Naive thymus-derived CD4-positive, alpha-beta T cell (primary cell): ENCODE results near the gene IKZF4. TPM values are rescaled to one million over a fixed set of nuclear protein-coding genes. Genes with fewer than 3 reads are reported as not detected.
"Not testable (repeated sequence)": the region's sequence is repeated elsewhere in the genome, so short reads cannot be mapped to it uniquely, and the experiment has no call there.

Experiments used
- ATAC-seq: fragments of 150-1000 bp; cut with Tn5 transposase; 2 replicates; pipeline ENCODE4 v1.10.0; 2021; ENCODE audit warnings: mild to moderate bottlenecking, moderate library complexity
- CTCF ChIA-PET: fragments of 350-600 bp; sonication (Branson Sonifier 250); formaldehyde crosslinking; loops from one replicate; lab custom pipeline; 2021; ENCODE audit warnings: antibody characterized with exemption; lab: Charles Lee
- POLR2A ChIA-PET: fragments of 350-600 bp; sonication (Branson Sonifier 250); formaldehyde crosslinking; loops from one replicate; lab custom pipeline; 2021; ENCODE audit warnings: antibody characterized with exemption, inconsistent platforms; lab: Charles Lee
- DNase-seq, 9 donors: peaks; one replicate each; pipeline versions ENCODE4 v3.0.0 to v3.0.0-alpha.2; 2020 to 2022; ENCODE audit warnings: mixed read lengths in 1 of 9
- H3K27ac ChIP-seq: one replicate; pipeline ENCODE4 v1.7.0; 2013; ENCODE audit warnings: mild to moderate bottlenecking, low read depth, low read length, moderate library complexity
- H3K27me3 ChIP-seq, 2 donors: one replicate each; pipeline ENCODE4 v1.7.0; 2013; ENCODE audit warnings: low read length in 2 of 2, mild to moderate bottlenecking in 2 of 2, moderate library complexity in 2 of 2; ENCODE audit not compliant: control insufficient read depth in 2 of 2, insufficient read depth in 2 of 2
- H3K36me3 ChIP-seq, 3 experiments: 1 replicate in 2 of 3; 2 replicates in 1 of 3; pipeline ENCODE4 v1.7.0; 2013; ENCODE audit warnings: low read length in 3 of 3, mild to moderate bottlenecking in 3 of 3, moderate library complexity in 1 of 3; ENCODE audit not compliant: insufficient read depth in 3 of 3, control insufficient read depth in 2 of 3
- H3K4me1 ChIP-seq, 2 donors: one replicate each; pipeline ENCODE4 v1.7.0; 2013; ENCODE audit warnings: low read length in 2 of 2, mild to moderate bottlenecking in 2 of 2, moderate library complexity in 1 of 2; ENCODE audit not compliant: control insufficient read depth in 2 of 2, insufficient read depth in 2 of 2
- H3K4me3 ChIP-seq: 2 replicates; pipeline ENCODE4 v1.7.0; 2013; ENCODE audit warnings: mild to moderate bottlenecking, low read length
- H3K9me3 ChIP-seq, 3 experiments: 1 replicate in 2 of 3; 2 replicates in 1 of 3; pipeline ENCODE4 v1.7.0; 2013; ENCODE audit warnings: low read length in 3 of 3; ENCODE audit not compliant: control insufficient read depth in 2 of 3
- H3K27ac Mint-ChIP-seq, 9 donors: one replicate each; pipeline ENCODE4 v1.8.0; 2020 to 2022; ENCODE audit warnings: mixed read lengths in 9 of 9, mild to moderate bottlenecking in 8 of 9, moderate library complexity in 5 of 9, inconsistent platforms in 2 of 9
- H3K27me3 Mint-ChIP-seq, 5 donors: one replicate each; pipeline ENCODE4 v1.8.0; 2021 to 2022; ENCODE audit warnings: mixed read lengths in 5 of 5, mild to moderate bottlenecking in 1 of 5
- H3K36me3 Mint-ChIP-seq, 5 donors: one replicate each; pipeline ENCODE4 v1.8.0; 2020 to 2022; ENCODE audit warnings: mixed read lengths in 5 of 5, mild to moderate bottlenecking in 3 of 5, inconsistent platforms in 1 of 5
- H3K4me1 Mint-ChIP-seq, 7 donors: one replicate each; pipeline ENCODE4 v1.8.0; 2020 to 2022; ENCODE audit warnings: mixed read lengths in 7 of 7, mild to moderate bottlenecking in 3 of 7, inconsistent platforms in 1 of 7
- H3K4me3 Mint-ChIP-seq, 10 donors: one replicate each; pipeline ENCODE4 v1.8.0; 2020 to 2022; ENCODE audit warnings: mild to moderate bottlenecking in 10 of 10, mixed read lengths in 10 of 10, moderate library complexity in 6 of 10, inconsistent platforms in 2 of 10
- H3K9me3 Mint-ChIP-seq, 11 donors: one replicate each; pipeline ENCODE4 v1.8.0; 2020 to 2022; ENCODE audit warnings: mixed read lengths in 11 of 11, mild to moderate bottlenecking in 4 of 11, inconsistent platforms in 1 of 11, moderate library complexity in 1 of 11
- intact Hi-C, 2 donors: fragments of 100-400 bp; cut with micrococcal nuclease; formaldehyde crosslinking; loops; one replicate each; pipeline ENCODE4 v1.15.1; 2023
- polyA plus RNA-seq, 2 donors: library from polyadenylated mRNA; unstranded; fragments of 300-500 nt; fragmentation: Illumina TruSeq; gene quantifications; one replicate each; pipeline ENCODE4 v1.2.3, GENCODE V29; 2021
- total RNA-seq, 6 experiments: library from RNA in 5 of 6; stranded (reverse) in 5 of 6; gene quantifications; 1 replicate in 5 of 6; 2 replicates in 1 of 6; pipeline ENCODE4 v1.2.3 and lab custom pipeline; 2021 to 2026

Gene IKZF4
- total and polyA plus RNA-seq, 7 experiments from 2014 or later, result 0.54 to 37.8 (median 4.5) TPM

GRCh38 chr12:56038022-56038655, 17.3 kb downstream of the IKZF4 start:
- ATAC-seq (no peak), DNase-seq (no peak)
- ChIA-PET POLR2A (interaction anchor here (1.4 kb wide), 1 partner anchor 13 kb away, joined by 3 read pairs; no protein-coding TSS in a partner anchor), CTCF (interaction anchor here (0.7 to 1.6 kb wide), 5 partner anchors 8 to 319 kb away, joined by 3 to 7 read pairs (median 4); no protein-coding TSS in a partner anchor)
- H3K27me3 Mint-ChIP-seq, result no peaks in the 10 kb centered on the region
- Histone ChIP-seq H3K27me3 (no peaks in the 10 kb centered on the region), H3K36me3 (peaks cover 0 to 19% (median 0%) of the 10 kb centered on the region in 3 experiments), H3K27ac (no peak overlapping the region), H3K4me1 (peaks cover 12 to 14% of the 10 kb centered on the region in 2 donors), H3K9me3 (no peaks in the 10 kb centered on the region), H3K4me3 (no peak overlapping the region)
- peaks cover 9 to 29% (median 17%) of the 10 kb centered on the region in 5 donors for H3K36me3 Mint-ChIP-seq
- H3K4me1 Mint-ChIP-seq, result peaks cover 8 to 59% (median 21%) of the 10 kb centered on the region in 7 donors
- peak overlapping the region in 4 of 9 donors; percentile 17 to 64 (median 41) for H3K27ac Mint-ChIP-seq
- H3K9me3 Mint-ChIP-seq, result peaks cover 0 to 5% (median 0%) of the 10 kb centered on the region in 11 donors
- H3K4me3 Mint-ChIP-seq, result no peak overlapping the region
- intact Hi-C loops, result no loop called here

GRCh38 chr12:56040151-56040550, 19.3 kb downstream of the IKZF4 start:
- ATAC-seq (no peak), DNase-seq (no peak)
- Histone ChIP-seq H3K27me3 (no peaks in the 10 kb centered on the region), H3K9me3 (no peaks in the 10 kb centered on the region), H3K4me1 (peaks cover 16 to 19% of the 10 kb centered on the region in 2 donors), H3K36me3 (peaks cover 9 to 25% (median 13%) of the 10 kb centered on the region in 3 experiments), H3K27ac (no peak overlapping the region), H3K4me3 (no peak overlapping the region)
- Mint-ChIP-seq H3K9me3 (peaks cover 0 to 5% (median 0%) of the 10 kb centered on the region in 11 donors), H3K27ac (peak overlapping the region in 2 of 9 donors; percentile 95 to 97), H3K27me3 (no peaks in the 10 kb centered on the region), H3K4me1 (peaks cover 10 to 62% (median 29%) of the 10 kb centered on the region in 7 donors), H3K4me3 (peak overlapping the region in 1 of 10 donors; percentile 25), H3K36me3 (peaks cover 12 to 36% (median 21%) of the 10 kb centered on the region in 5 donors)
- intact Hi-C loops, result loop anchor here (2.0 to 10.0 kb wide), 4 partner anchors 33 to 647 kb away; partner anchors contain the start of genes PTGES3 (in 1 of the 2), PYM1 (in 1 of the 2) and SMARCC2 (in 1 of the 2)
- ChIA-PET CTCF (interaction anchor here (1.0 to 2.1 kb wide), 4 partner anchors 8 to 78 kb away, joined by 3 to 8 read pairs (median 4); partner anchors contain the start of genes PA2G4 and ZC3H10), POLR2A (interaction anchor here (0.6 to 2.1 kb wide), 25 partner anchors 10 to 685 kb away, joined by 3 to 11 read pairs (median 4); partner anchors contain the start of genes NACA, ORMDL2, PA2G4 and RAB5B)

GRCh38 chr12:56040963-56041551, 20.2 kb downstream of the IKZF4 start:
- Mint-ChIP-seq H3K9me3 (peaks cover 0 to 5% (median 0%) of the 10 kb centered on the region in 11 donors), H3K36me3 (peaks cover 7 to 27% (median 15%) of the 10 kb centered on the region in 5 donors), H3K27me3 (no peaks in the 10 kb centered on the region), H3K4me3 (peak overlapping the region; percentile 91 to 100 (median 98)), H3K27ac (peak overlapping the region; percentile 94 to 99 (median 97)), H3K4me1 (peaks cover 10 to 53% (median 30%) of the 10 kb centered on the region in 7 donors)
- H3K9me3 ChIP-seq, result no peaks in the 10 kb centered on the region
- intact Hi-C loops, result loop anchor here (1.0 to 10.0 kb wide), 15 partner anchors 12 to 646 kb away; partner anchors contain the start of genes DNAJC14 (in 2 of the 2), PA2G4 (in 2 of the 2), ZC3H10 (in 2 of the 2) and GDF11 (in 1 of the 2)
- H3K4me1 ChIP-seq, result peaks cover 16 to 19% of the 10 kb centered on the region in 2 donors
- POLR2A ChIA-PET, result interaction anchor here (0.5 to 2.1 kb wide), 26 partner anchors 11 to 684 kb away, joined by 3 to 11 read pairs (median 4); partner anchors contain the start of genes NACA, ORMDL2, PA2G4 and RAB5B
- DNase-seq (no peak), ATAC-seq (no peak)
- H3K4me3 ChIP-seq, result peak overlapping the region; percentile 100
- H3K27me3 ChIP-seq, result no peaks in the 10 kb centered on the region
- H3K36me3 ChIP-seq, result peaks cover 15 to 30% (median 22%) of the 10 kb centered on the region in 3 experiments
- CTCF ChIA-PET, result interaction anchor here (0.6 to 2.1 kb wide), 5 partner anchors 9 to 305 kb away, joined by 3 to 8 read pairs (median 4); partner anchors contain the start of genes PA2G4 and ZC3H10
- H3K27ac ChIP-seq, result peak overlapping the region; percentile 84

- H3K4me1 Mint-ChIP-seq, result peaks cover 14 to 56% (median 34%) of the 10 kb centered on the region in 7 donors
- POLR2A ChIA-PET, result interaction anchor here (0.6 to 2.1 kb wide), 10 partner anchors 12 to 77 kb away, joined by 3 to 11 read pairs (median 6); partner anchors contain the start of genes PA2G4, RAB5B and ZC3H10
These were observed 20.9 kb downstream of the IKZF4 start, which contains the start of gene RPS26 for GRCh38 chr12:56041552-56042429. Gene RPS26, plus strand, starts transcription at chr12:56041918. Its CDS starts 249 bp downstream, at chr12:56042167.

GRCh38 chr12:56042430-56042813, 21.6 kb downstream of the IKZF4 start:
- H3K9me3 ChIP-seq, POLR2A ChIA-PET, DNase-seq, H3K27me3 ChIP-seq, H3K9me3 Mint-ChIP-seq, ATAC-seq, H3K27me3 Mint-ChIP-seq, CTCF ChIA-PET: not testable (repeated sequence)
- Histone ChIP-seq H3K36me3 (peaks cover 15 to 30% (median 25%) of the 10 kb centered on the region in 3 experiments), H3K4me1 (peaks cover 19 to 21% of the 10 kb centered on the region in 2 donors), H3K27ac (peak overlapping the region; percentile 84), H3K4me3 (peak overlapping the region; percentile 100)
- peak overlapping the region; percentile 94 to 99 (median 97) for H3K27ac Mint-ChIP-seq
- intact Hi-C loops, result loop anchor here (5.0 to 10.0 kb wide), 2 partner anchors 142 to 645 kb away; partner anchors contain the start of genes PTGES3 (in 1 of the 2) and SMARCC2 (in 1 of the 2)
- H3K4me1 Mint-ChIP-seq, result peaks cover 14 to 53% (median 40%) of the 10 kb centered on the region in 7 donors
- H3K36me3 Mint-ChIP-seq, result peaks cover 7 to 23% (median 15%) of the 10 kb centered on the region in 5 donors
- peak overlapping the region; percentile 91 to 100 (median 98) for H3K4me3 Mint-ChIP-seq

More at GRCh38 chr12:56041552-56042429, 20.9 kb downstream of the IKZF4 start, which contains the start of gene RPS26:
- CTCF ChIA-PET, result interaction anchor here (1.4 to 2.1 kb wide), 2 partner anchors 46 to 77 kb away, joined by 4 to 8 read pairs; partner anchors contain the start of gene ZC3H10
- Histone ChIP-seq H3K27ac (peak within 1 kb of the TSS; percentile 84), H3K4me1 (peaks cover 16 to 19% of the 10 kb centered on the region in 2 donors), H3K4me3 (peak within 1 kb of the TSS; percentile 100), H3K9me3 (no peaks in the 10 kb centered on the region), H3K27me3 (no peaks in the 10 kb centered on the region), H3K36me3 (peaks cover 15 to 30% (median 25%) of the 10 kb centered on the region in 3 experiments)
- ATAC-seq (peak; percentile 94), DNase-seq (peak; percentile 75 to 97 (median 94))
- peaks cover 7 to 26% (median 15%) of the 10 kb centered on the region in 5 donors for H3K36me3 Mint-ChIP-seq
- intact Hi-C loops, result loop anchor here (1.0 to 10.0 kb wide), 15 partner anchors 12 to 646 kb away; partner anchors contain the start of genes DNAJC14 (in 2 of the 2), PA2G4 (in 2 of the 2), ZC3H10 (in 2 of the 2) and GDF11 (in 1 of the 2)
- peaks cover 0 to 5% (median 0%) of the 10 kb centered on the region in 11 donors for H3K9me3 Mint-ChIP-seq
- H3K4me3 Mint-ChIP-seq, result peak within 1 kb of the TSS; percentile 91 to 100 (median 98)
- no peaks in the 10 kb centered on the region for H3K27me3 Mint-ChIP-seq
- peak within 1 kb of the TSS; percentile 94 to 99 (median 97) for H3K27ac Mint-ChIP-seq
